Measurements from ENCODE around the gene NT5M. TPM values are rescaled to one million over a fixed set of nuclear protein-coding genes. Genes with fewer than 3 reads are reported as not detected.
"Not testable (repeated sequence)": the region's sequence is repeated elsewhere in the genome, so short reads cannot be mapped to it uniquely, and the experiment has no call there.

Gene NT5M
- 5.8 TPM for total RNA-seq (ENCODE audit: unreplicated experiment)
- long read RNA-seq, partial matches to known transcripts, result 0 of 1 reads
- long read RNA-seq, other reads (novel, unspliced or antisense), result 1 of 1 reads

DNA sequence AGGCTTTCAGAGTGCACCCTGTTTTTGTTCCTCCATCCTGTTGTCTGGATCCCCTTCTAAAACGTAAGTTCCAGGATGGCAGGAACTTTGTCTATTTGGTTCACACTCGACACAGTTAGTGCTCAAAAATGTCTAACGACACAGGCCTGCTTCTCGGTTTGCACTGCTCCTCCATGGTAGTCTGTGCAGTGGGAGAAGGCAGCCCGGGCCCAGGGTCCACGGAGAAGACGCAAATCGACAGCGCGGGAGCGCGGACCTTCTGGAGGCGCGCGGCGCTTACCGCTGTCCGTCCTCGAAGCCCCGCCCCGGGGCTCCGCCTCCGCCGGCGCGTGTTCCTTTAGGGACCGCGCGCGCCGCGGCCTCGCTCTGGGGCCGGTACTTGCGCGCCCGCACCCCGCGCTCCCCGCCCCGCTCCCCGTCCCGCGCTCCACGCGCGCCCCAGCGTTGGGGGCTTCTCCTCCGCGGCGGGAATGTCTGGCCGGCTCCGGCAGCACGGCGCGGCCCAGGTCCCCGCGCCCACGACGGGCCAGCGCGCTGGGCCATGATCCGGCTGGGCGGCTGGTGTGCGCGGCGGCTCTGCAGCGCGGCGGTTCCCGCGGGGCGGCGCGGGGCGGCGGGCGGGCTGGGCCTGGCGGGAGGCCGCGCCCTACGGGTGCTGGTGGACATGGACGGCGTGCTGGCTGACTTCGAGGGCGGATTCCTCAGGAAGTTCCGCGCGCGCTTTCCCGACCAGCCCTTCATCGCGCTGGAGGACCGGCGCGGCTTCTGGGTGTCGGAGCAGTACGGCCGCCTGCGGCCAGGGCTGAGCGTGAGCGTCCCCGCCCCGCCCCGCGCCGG lies at the start of gene NT5M:
Gene NT5M, plus strand, starts transcription at position 364 of the 837 bp plus-strand sequence. Its CDS starts 178 bp downstream, at position 542.
- TF ChIP-seq, protein P1, sequence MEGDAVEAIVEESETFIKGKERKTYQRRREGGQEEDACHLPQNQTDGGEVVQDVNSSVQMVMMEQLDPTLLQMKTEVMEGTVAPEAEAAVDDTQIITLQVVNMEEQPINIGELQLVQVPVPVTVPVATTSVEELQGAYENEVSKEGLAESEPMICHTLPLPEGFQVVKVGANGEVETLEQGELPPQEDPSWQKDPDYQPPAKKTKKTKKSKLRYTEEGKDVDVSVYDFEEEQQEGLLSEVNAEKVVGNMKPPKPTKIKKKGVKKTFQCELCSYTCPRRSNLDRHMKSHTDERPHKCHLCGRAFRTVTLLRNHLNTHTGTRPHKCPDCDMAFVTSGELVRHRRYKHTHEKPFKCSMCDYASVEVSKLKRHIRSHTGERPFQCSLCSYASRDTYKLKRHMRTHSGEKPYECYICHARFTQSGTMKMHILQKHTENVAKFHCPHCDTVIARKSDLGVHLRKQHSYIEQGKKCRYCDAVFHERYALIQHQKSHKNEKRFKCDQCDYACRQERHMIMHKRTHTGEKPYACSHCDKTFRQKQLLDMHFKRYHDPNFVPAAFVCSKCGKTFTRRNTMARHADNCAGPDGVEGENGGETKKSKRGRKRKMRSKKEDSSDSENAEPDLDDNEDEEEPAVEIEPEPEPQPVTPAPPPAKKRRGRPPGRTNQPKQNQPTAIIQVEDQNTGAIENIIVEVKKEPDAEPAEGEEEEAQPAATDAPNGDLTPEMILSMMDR (IDR thresholded peaks at IDR 0.05; ENCODE audit: unreplicated experiment), result no peak
- Mint-ChIP-seq H3K27ac (ENCODE audit: unreplicated experiment) (peak within 1 kb of the TSS; percentile 45), H3K36me3 (ENCODE audit: low read depth, unreplicated experiment) (no peaks in the 10 kb centered on the region), H3K4me1 (ENCODE audit: unreplicated experiment) (peaks cover 21% of the 10 kb centered on the region), H3K27me3 (ENCODE audit: unreplicated experiment) (peaks cover 5% of the 10 kb centered on the region), H3K9me3 (ENCODE audit: unreplicated experiment) (no peaks in the 10 kb centered on the region), H3K4me3 (ENCODE audit: unreplicated experiment) (peak within 1 kb of the TSS; percentile 90)
- DNase-seq (ENCODE audit: low spot score), result peak; percentile 73

- TF ChIP-seq, protein P1 (IDR thresholded peaks at IDR 0.05; ENCODE audit: unreplicated experiment), result no peak
- Mint-ChIP-seq H3K4me3 (ENCODE audit: unreplicated experiment) (no peak overlapping the region), H3K4me1 (ENCODE audit: unreplicated experiment) (no peaks in the 10 kb centered on the region), H3K9me3 (ENCODE audit: unreplicated experiment) (no peaks in the 10 kb centered on the region), H3K27ac (ENCODE audit: unreplicated experiment) (no peak overlapping the region), H3K27me3 (ENCODE audit: unreplicated experiment) (peaks cover 4% of the 10 kb centered on the region), H3K36me3 (ENCODE audit: low read depth, unreplicated experiment) (peaks cover 24% of the 10 kb centered on the region)
- no peak for DNase-seq (ENCODE audit: low spot score)
These were observed 49.8 kb upstream of the NT5M start for GRCh38 chr17:17253406-17253805.

- Mint-ChIP-seq H3K9me3 (ENCODE audit: unreplicated experiment) (no peaks in the 10 kb centered on the region), H3K4me1 (ENCODE audit: unreplicated experiment) (no peaks in the 10 kb centered on the region), H3K27ac (ENCODE audit: unreplicated experiment) (no peak overlapping the region), H3K36me3 (ENCODE audit: low read depth, unreplicated experiment) (peaks cover 27% of the 10 kb centered on the region), H3K4me3 (ENCODE audit: unreplicated experiment) (no peak overlapping the region), H3K27me3 (ENCODE audit: unreplicated experiment) (peaks cover 4% of the 10 kb centered on the region)
- TF ChIP-seq, protein P1 (IDR thresholded peaks at IDR 0.05; ENCODE audit: unreplicated experiment), result no peak
- DNase-seq (ENCODE audit: low spot score), result no peak
These were observed 49.1 kb upstream of the NT5M start for GRCh38 chr17:17254036-17254435.

DNA sequence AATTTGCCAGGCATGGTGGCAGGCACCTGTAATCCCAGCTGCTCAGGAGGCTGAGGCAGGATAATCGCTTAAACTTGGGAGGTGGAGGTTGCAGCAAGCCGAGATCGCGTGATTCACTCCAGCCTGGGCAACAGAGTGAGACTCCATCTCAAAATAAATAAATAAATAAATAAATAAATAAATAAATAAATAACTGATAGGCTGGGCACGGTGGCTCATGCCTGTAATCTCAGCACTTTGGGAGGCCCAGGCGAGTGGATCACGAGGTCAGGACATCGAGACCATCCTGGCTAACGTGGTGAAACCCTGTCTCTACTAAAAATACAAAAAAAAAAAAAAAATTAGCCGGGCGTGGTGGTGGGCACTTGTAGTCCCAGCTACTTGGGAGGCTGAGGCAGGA lies 47.5 kb upstream of the NT5M start:
- not testable (repeated sequence) for H3K27me3 Mint-ChIP-seq (ENCODE audit: unreplicated experiment); H3K9me3 Mint-ChIP-seq (ENCODE audit: unreplicated experiment); H3K4me1 Mint-ChIP-seq (ENCODE audit: unreplicated experiment); H3K27ac Mint-ChIP-seq (ENCODE audit: unreplicated experiment); DNase-seq (ENCODE audit: low spot score); H3K4me3 Mint-ChIP-seq (ENCODE audit: unreplicated experiment)
- H3K36me3 Mint-ChIP-seq (ENCODE audit: low read depth, unreplicated experiment), result peaks cover 41% of the 10 kb centered on the region

GRCh38 chr17:17256316-17256715 lies 46.9 kb upstream of the NT5M start:
- TF ChIP-seq, protein P1 (IDR thresholded peaks at IDR 0.05; ENCODE audit: unreplicated experiment), result no peak
- no peaks in the 10 kb centered on the region for H3K9me3 Mint-ChIP-seq (ENCODE audit: unreplicated experiment)
- peaks cover 4% of the 10 kb centered on the region for H3K27me3 Mint-ChIP-seq (ENCODE audit: unreplicated experiment)
- no peaks in the 10 kb centered on the region for H3K4me1 Mint-ChIP-seq (ENCODE audit: unreplicated experiment)
- no peak for DNase-seq (ENCODE audit: low spot score)
- no peak overlapping the region for H3K4me3 Mint-ChIP-seq (ENCODE audit: unreplicated experiment)
- H3K36me3 Mint-ChIP-seq (ENCODE audit: low read depth, unreplicated experiment), result peaks cover 45% of the 10 kb centered on the region
- H3K27ac Mint-ChIP-seq (ENCODE audit: unreplicated experiment), result no peak overlapping the region

All from endothelial cell (in vitro differentiated cells).